HepG2 (cell line): ENCODE data around the gene ALDH3A2. TPM values are rescaled to one million over a fixed set of nuclear protein-coding genes. Genes with fewer than 3 reads are reported as not detected.

Source experiments
- ATF1 ChIP-seq: IDR thresholded peaks from 2 replicates; pipeline ENCODE4 v1.6.1; 2016; ENCODE audit warnings: mild to moderate bottlenecking, control low read depth
- CEBPB ChIP-seq: IDR thresholded peaks from 2 replicates; pipeline ENCODE4 v1.6.1; 2011; ENCODE audit warnings: low read depth, low read length, improper control_type of control experiment, borderline replicate concordance
- DRAP1 ChIP-seq: IDR thresholded peaks from 2 replicates; pipeline ENCODE4 v1.6.1; 2016; ENCODE audit warnings: missing genetic modification reagents, missing compliant biosample characterization
- ELF4 ChIP-seq: sonication (generic); formaldehyde crosslinking; IDR thresholded peaks from 2 replicates; pipeline ENCODE4 v1.5.0; 2020; ENCODE audit warnings: missing genetic modification reagents, mild to moderate bottlenecking, moderate library complexity, borderline replicate concordance
- NFYB ChIP-seq: sonication (generic); formaldehyde crosslinking; IDR thresholded peaks from 2 replicates; pipeline ENCODE4 v1.4.0; 2020; ENCODE audit warnings: missing genetic modification reagents
- RELA ChIP-seq: sonication (generic); formaldehyde crosslinking; IDR thresholded peaks from 2 replicates; pipeline ENCODE4 v1.4.0; 2020; ENCODE audit warnings: missing genetic modification reagents
- SKIL ChIP-seq: sonication (generic); formaldehyde crosslinking; IDR thresholded peaks from 2 replicates; pipeline ENCODE4 v1.8.0; 2022; ENCODE audit warnings: missing genetic modification reagents, mild to moderate bottlenecking, moderate library complexity, borderline replicate concordance
- SNRNP70 ChIP-seq: fragments of 200-400 bp; formaldehyde crosslinking; IDR thresholded peaks from 2 replicates; pipeline ENCODE4 v1.6.1; 2017; ENCODE audit warnings: mild to moderate bottlenecking, low read depth, low read length, moderate library complexity
- SSRP1 ChIP-seq: IDR thresholded peaks from 2 replicates; pipeline ENCODE4 v1.6.1; 2016; ENCODE audit warnings: control low read depth
- TBX2 ChIP-seq: sonication (generic); formaldehyde crosslinking; IDR thresholded peaks from 2 replicates; pipeline ENCODE4 v1.5.0; 2020; ENCODE audit warnings: missing genetic modification reagents, mild to moderate bottlenecking, borderline replicate concordance
- ZFP91 ChIP-seq: sonication (generic); formaldehyde crosslinking; IDR thresholded peaks from 2 replicates; pipeline ENCODE4 v1.9.0; 2022; ENCODE audit warnings: missing genetic modification reagents, mild to moderate bottlenecking, borderline replicate concordance
- ZNF282 ChIP-seq: fragments of 450-650 bp; IDR thresholded peaks from 2 replicates; pipeline ENCODE4 v1.6.1; 2018; ENCODE audit not compliant: partially characterized antibody
- ZNF382 ChIP-seq: sonication (generic); formaldehyde crosslinking; IDR thresholded peaks from 2 replicates; pipeline ENCODE4 v1.5.0; 2020; ENCODE audit warnings: missing genetic modification reagents, mild to moderate bottlenecking, borderline replicate concordance
- ZNF556 ChIP-seq: sonication (generic); formaldehyde crosslinking; IDR thresholded peaks from 2 replicates; pipeline ENCODE4 v1.4.0; 2020; ENCODE audit warnings: mild to moderate bottlenecking, missing genetic modification reagents, borderline replicate concordance
- ZNF563 ChIP-seq: sonication (generic); formaldehyde crosslinking; IDR thresholded peaks from 2 replicates; pipeline ENCODE4 v1.8.0; 2022; ENCODE audit warnings: mild to moderate bottlenecking, moderate library complexity, missing genetic modification reagents
- ZNF574 ChIP-seq: sonication (generic); formaldehyde crosslinking; IDR thresholded peaks from 2 replicates; pipeline ENCODE4 v1.4.0; 2020; ENCODE audit warnings: missing genetic modification reagents
- ZNF75D ChIP-seq: sonication (generic); formaldehyde crosslinking; IDR thresholded peaks from 2 replicates; pipeline ENCODE4 v1.8.1; 2023; ENCODE audit warnings: missing genetic modification reagents, mild to moderate bottlenecking, borderline replicate concordance
- ZNF761 ChIP-seq: sonication (generic); formaldehyde crosslinking; conservative IDR thresholded peaks from 2 replicates; pipeline ENCODE4 v1.4.0; 2020; ENCODE audit warnings: mild to moderate bottlenecking, missing genetic modification reagents
- polyA plus RNA-seq, 8 experiments: library from polyadenylated mRNA; depleted of rRNA in 3 of 8; stranded (reverse) in 7 of 8; unstranded in 1 of 8; fragments of >200 nt; fragmentation: Illumina TruSeq in 4 of 8; extraction: Trizol in 4 of 8; gene quantifications; 2 replicates each; pipeline versions ENCODE4 v1.2.1 to v1.2.3, GENCODE V29; 2011 to 2016; ENCODE audit warnings: low read depth in 4 of 8, missing spikeins in 1 of 8, mixed read lengths in 1 of 8; ENCODE audit not compliant: insufficient read depth in 1 of 8
- total RNA-seq, 5 experiments: library from RNA; depleted of rRNA; stranded (reverse); fragments of >200 nt; fragmentation: Illumina TruSeq; extraction: Trizol; gene quantifications; 2 replicates each; pipeline ENCODE4 v1.2.3, GENCODE V29; 2016; ENCODE audit warnings: low read depth in 1 of 5

The ALDH3A2 gene
- total and polyA plus RNA-seq, 2 of the 13 experiments (the other 11 are each of a cell fraction or from before 2014, with no cell fraction given): 80.8 to 180 TPM

- TF ChIP-seq ZNF75D (CRISPR knock-in tag) (no peak), NFYB (CRISPR knock-in tag) (0 out of 2 replicates have a peak, but pooled peaks have one; percentile 16), ZFP91 (CRISPR knock-in tag) (no peak), ZNF382 (no peak), SNRNP70 (no peak), DRAP1 (peak; percentile 10), ZNF563 (no peak), TBX2 (peak; percentile 90), RELA (CRISPR knock-in tag) (no peak), ZNF761 (CRISPR knock-in tag) (no peak; the same call in 1 of the 2 replicates), SSRP1 (CRISPR knock-in tag) (no peak; the same call in 1 of the 2 replicates), SKIL (CRISPR knock-in tag) (peak; percentile 73), ZNF282 (no peak), ATF1 (CRISPR knock-in tag) (peak; percentile 74; the same call in 1 of the 2 replicates), CEBPB (peak; percentile 84), ZNF574 (no peak), ELF4 (CRISPR knock-in tag) (no peak), ZNF556 (no peak)
Observed at GRCh38 chr17:19660219-19660870, 11.8 kb downstream of the ALDH3A2 start (continued).
